WI38 (cell line): ENCODE results near the gene MAD1L1.

Source experiments
- H3K4me3 ChIP-seq: 2 replicates; pipeline ENCODE4 v1.5.1; 2011; ENCODE audit warnings: low read depth, mild to moderate bottlenecking, control low read depth, low read length
- TF ChIP-seq, protein P1 (sequence below): IDR thresholded peaks from 2 replicates; pipeline ENCODE4 v1.5.1; 2012; ENCODE audit warnings: low read depth, mild to moderate bottlenecking, control low read depth, low read length

MAD1L1 gene

DNA sequence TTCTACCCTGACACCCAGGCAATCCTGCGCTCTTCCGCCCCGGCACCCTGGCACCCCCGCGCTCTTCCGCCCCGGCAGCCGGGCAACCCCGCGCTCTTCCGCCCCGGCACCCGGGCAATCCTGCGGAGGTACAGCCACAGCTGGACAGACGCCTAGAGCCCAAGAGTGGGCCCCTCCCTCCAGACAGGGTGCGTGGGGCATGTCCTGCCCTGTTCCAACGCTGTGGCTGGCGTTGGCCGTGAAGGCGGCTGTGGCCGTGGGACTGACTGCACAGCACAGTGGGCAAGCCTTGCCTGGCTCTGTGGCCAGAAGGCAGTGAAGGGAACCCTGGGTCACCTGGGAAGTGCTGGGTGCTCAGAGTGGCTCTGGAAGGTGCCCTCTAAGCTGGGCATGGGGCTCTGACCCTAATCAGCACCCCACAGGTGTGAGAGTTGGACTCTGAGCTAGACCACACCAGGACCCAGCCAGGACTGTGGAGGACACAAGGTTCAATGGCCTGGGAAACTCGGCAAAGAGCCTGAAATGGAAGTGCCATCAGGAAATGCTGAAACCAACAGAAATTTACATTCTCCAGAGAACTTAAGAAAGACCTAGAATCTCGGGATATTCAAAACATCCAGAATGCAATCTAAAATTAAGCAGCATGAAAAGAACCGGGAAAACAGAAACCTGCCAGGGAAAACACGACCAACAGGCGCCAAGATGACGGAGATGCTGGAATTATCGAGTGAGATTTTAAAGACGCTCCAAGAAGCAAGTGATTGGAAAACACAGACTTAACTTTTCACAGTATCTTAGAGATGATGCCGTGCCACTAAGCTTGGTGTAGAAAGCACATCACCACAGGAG lies 309.1 kb downstream of the MAD1L1 start:
- no peak overlapping the region for H3K4me3 ChIP-seq

DNA sequence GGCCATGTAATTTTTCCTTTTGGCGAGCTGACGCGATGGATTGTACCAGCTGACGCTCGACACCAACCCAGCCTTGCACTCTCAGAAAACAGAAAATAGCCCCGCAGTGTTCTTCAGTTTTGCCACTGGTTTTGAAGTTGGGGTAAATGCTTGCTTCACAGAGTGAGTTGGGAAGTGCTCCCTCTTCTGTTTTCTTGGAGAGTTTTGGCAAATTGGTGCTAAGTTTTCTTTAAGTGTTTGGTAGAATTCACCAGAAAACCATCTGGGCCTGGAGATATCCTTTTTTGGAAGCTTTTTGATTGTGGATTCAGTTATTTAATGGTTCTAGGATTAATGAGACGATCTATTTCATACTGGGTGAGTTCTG lies 309.9 kb downstream of the MAD1L1 start:
- TF ChIP-seq, protein P1, sequence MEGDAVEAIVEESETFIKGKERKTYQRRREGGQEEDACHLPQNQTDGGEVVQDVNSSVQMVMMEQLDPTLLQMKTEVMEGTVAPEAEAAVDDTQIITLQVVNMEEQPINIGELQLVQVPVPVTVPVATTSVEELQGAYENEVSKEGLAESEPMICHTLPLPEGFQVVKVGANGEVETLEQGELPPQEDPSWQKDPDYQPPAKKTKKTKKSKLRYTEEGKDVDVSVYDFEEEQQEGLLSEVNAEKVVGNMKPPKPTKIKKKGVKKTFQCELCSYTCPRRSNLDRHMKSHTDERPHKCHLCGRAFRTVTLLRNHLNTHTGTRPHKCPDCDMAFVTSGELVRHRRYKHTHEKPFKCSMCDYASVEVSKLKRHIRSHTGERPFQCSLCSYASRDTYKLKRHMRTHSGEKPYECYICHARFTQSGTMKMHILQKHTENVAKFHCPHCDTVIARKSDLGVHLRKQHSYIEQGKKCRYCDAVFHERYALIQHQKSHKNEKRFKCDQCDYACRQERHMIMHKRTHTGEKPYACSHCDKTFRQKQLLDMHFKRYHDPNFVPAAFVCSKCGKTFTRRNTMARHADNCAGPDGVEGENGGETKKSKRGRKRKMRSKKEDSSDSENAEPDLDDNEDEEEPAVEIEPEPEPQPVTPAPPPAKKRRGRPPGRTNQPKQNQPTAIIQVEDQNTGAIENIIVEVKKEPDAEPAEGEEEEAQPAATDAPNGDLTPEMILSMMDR: no peak
- no peak overlapping the region for H3K4me3 ChIP-seq

More for the DNA sequence above, 309.1 kb downstream of the MAD1L1 start:
- TF ChIP-seq, protein P1: no peak

DNA sequence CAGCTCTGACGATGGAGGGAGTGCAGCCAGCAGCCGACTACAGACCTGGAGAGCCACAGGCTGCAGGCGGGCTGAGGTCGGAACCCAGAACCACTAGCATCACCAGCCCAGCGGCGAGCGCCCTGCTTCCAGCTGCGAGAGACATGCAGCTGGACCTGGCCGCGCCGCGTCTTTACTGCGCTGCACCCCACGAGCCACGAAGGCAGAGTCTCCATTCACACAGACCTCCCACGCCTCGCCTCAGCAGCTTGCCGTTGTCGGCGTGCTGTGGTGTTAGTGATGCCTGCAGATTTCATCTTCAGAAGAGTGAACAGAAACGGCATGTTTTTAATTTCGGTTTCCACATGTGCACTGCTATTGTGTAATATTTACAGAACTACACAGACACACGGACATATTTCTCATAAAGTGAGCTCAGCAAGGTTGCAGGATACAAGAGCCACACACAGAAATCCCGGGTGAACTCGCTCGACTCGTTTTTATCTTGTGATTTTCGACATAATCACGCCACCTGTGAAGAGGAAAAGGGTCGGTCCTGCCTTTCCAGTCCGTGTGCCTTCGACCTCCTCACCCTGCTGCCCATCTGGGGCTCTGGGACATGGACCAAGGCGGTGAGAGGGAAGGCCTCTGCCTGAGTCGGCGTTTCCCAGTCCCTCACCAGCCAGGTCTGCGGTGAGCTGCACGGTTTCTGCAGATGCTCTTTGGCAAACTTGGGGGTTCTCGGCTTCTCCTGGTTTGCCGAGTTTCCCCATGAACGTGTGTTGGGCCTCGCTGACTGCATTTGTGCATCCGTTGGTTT lies 310.5 kb downstream of the MAD1L1 start:
- TF ChIP-seq, protein P1: no peak
- H3K4me3 ChIP-seq: no peak overlapping the region

DNA sequence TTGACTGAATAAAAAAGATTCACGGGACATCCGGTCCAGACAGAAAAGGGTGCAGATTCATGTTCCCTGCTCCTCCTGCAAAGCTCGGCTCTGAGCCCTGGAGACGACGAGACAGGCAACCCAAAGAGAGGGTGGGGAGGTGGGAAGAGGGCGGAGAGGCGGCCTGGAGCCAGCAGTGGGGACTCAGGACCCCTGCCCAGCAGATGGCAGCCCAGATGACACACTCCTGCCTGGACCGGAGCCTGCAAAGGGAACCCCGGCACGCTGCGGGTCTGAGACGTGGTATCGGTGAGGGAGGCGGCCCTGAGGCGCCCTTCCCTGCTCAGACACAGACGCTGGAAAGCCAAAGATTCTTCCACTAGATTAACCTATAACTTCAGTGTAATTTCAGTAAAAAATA lies 311.9 kb downstream of the MAD1L1 start:
- TF ChIP-seq, protein P1: no peak
- H3K4me3 ChIP-seq: no peak overlapping the region

DNA sequence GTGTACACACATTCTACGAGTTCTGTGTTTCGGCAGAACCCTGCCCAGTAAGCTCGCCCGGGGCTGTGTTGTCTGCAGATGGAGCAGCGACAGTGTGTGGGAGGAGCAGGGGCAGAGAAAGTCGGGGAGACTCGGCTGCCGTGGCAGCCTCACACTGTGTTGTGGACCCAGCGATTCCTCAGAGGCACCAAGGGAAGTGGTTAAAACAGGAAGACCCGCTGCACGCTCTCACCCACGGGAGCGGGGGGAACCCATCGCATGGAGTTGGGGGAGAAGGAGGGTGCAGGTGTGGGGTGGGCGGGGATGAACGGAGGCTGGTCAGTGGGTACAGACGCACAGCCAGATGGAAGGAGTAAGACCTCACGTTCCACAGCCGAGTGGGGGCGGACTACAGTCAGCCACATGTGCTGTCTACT lies 312.5 kb downstream of the MAD1L1 start:
- H3K4me3 ChIP-seq: no peak overlapping the region
- TF ChIP-seq, protein P1: no peak

DNA sequence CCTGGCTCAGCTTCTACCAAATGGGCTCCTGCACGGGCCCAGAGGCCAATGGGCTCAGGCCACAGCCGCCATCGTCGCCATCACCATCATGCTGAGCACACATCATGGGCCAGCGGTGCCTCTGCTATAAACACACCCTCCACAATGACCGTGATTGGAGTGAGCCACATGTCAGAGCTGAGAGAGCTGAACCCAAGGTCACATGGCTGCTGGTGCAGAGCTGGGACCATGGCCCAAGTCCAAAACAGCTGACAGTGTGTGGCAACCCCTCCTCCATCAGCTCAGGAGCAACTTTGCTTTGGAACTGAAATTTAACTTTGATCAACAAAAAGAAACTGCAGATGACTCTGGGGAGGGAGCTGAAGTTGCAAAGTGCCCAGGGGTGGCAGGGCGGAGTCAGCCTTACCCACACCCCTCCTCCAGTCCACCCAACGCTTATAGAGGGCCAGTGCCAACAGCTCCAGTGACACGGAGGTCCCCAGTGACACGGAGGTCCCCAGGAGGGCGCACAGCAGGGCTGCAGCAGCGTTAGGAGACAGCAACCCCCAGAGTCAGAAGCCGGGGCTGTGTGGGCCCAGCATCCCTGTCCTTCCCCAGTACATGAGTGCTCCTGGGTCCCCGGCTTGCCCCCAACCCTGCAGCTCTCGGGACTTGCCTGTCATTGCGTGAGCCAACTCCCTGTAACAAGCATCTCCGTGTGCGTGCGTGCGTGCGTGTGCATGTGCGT lies 313.0 kb downstream of the MAD1L1 start:
- TF ChIP-seq, protein P1: no peak
- H3K4me3 ChIP-seq: no peak overlapping the region
